Measurements from ENCODE around the gene CFAP65.

- TF ChIP-seq TAF1 (IDR thresholded peaks at IDR 0.05; ENCODE audit: low read depth, low read length), result no peak
- TF ChIP-seq POLR2AphosphoS5 (IDR thresholded peaks at IDR 0.05; ENCODE audit: low read depth, low read length), result no peak
- TF ChIP-seq POLR2A (IDR thresholded peaks at IDR 0.05; ENCODE audit: low read depth, low read length), result no peak
- no peak for TF ChIP-seq SPI1 (IDR thresholded peaks at IDR 0.05; ENCODE audit: low read depth, low read length)
- TF ChIP-seq PAX5 (IDR thresholded peaks at IDR 0.05; ENCODE audit: insufficient read depth, low read length, severe bottlenecking), result no peak
These were observed 85.3 kb downstream of the CFAP65 start for GRCh38 chr2:218956039-218956438.
